ENCODE results near the gene SGPL1. TPM values are rescaled to one million over a fixed set of nuclear protein-coding genes. Genes with fewer than 3 reads are reported as not detected.
A peak's percentile ranks its signal among the peaks of the same experiment; 100 is the strongest.

The SGPL1 gene
- total RNA-seq, 1 experiment from 2014 or later, result 52.6 TPM

DNA sequence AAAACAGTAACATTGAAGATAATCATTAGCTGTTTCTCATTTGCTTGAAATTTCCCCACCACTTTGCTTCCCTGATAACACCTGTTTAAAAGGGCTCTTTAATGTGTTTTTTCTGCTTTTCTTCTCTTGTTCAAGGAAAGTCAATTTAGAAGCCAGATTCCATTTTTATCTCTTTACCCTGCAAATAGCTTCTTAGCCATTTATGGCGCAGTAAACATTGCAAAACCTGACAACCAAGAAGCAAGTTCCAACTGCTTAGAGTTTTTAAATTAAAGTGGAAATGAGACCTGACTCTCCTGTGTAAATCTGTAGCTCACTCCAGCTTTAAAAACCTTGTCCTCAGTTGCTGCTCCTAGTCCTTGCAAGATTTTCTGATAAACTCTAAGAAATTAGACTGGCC is 30.1 kb downstream of the SGPL1 start:
- Histone ChIP-seq H3T11ph (ENCODE audit: low read length) (no peak overlapping the region), H2BK120ac (ENCODE audit: low read depth, low read length, poor library complexity, severe bottlenecking) (no peak overlapping the region), H3K9ac (ENCODE audit: extremely low read depth, insufficient read length, low read length) (no peak overlapping the region), H4K5ac (ENCODE audit: insufficient read length, low read depth, low read length) (no peak overlapping the region), H4K20me1 (ENCODE audit: control insufficient read depth, insufficient read depth, insufficient read length) (no peaks in the 10 kb centered on the region), H3K79me1 (ENCODE audit: insufficient read depth, low read depth, low read length, poor library complexity, severe bottlenecking) (no peaks in the 10 kb centered on the region), H2BK20ac (ENCODE audit: low read depth, low read length, poor library complexity, severe bottlenecking) (no peak overlapping the region), H2BK12ac (ENCODE audit: insufficient read length, low read depth, low read length) (no peak overlapping the region), H4K8ac (replicated peaks; ENCODE audit: insufficient read length, low read depth, low read length) (no peak overlapping the region), H2AK5ac (ENCODE audit: insufficient read length, low read length) (no peak overlapping the region), H3K79me2 (ENCODE audit: insufficient read depth, low read length) (no peaks in the 10 kb centered on the region), H4K91ac (ENCODE audit: insufficient read length, low read depth, low read length) (no peak overlapping the region), H3K4me1 (ENCODE audit: insufficient read depth, low read length) (no peaks in the 10 kb centered on the region), H2BK5ac (ENCODE audit: insufficient read length, low read length) (no peak overlapping the region), H2AFZ (ENCODE audit: low read length) (no peak overlapping the region), H3K4ac (ENCODE audit: low read depth, low read length) (no peak overlapping the region), H3K56ac (ENCODE audit: insufficient read length, low read depth, low read length) (no peak overlapping the region), H3K27me3 (ENCODE audit: insufficient read depth, low read length) (no peaks in the 10 kb centered on the region), H3K23me2 (ENCODE audit: insufficient read length, low read depth, low read length, poor library complexity, severe bottlenecking) (no peaks in the 10 kb centered on the region), H3K14ac (ENCODE audit: insufficient read depth, low read length) (no peak overlapping the region), H3K27ac (ENCODE audit: insufficient read length, low read depth, low read length) (no peak overlapping the region), H2BK15ac (ENCODE audit: low read depth, low read length) (no peak overlapping the region), H3K18ac (ENCODE audit: insufficient read length, low read depth, low read length) (no peak overlapping the region), H3K23ac (ENCODE audit: insufficient read length, low read depth, low read length) (no peak overlapping the region), H3K4me2 (ENCODE audit: insufficient read depth, insufficient read length, low read length) (no peak overlapping the region), H3K9me3 (ENCODE audit: control insufficient read depth, low read depth, low read length) (no peaks in the 10 kb centered on the region)
- Mint-ChIP-seq H3K9me3 (no peaks in the 10 kb centered on the region), H3K27me3 (ENCODE audit: low read depth) (no peaks in the 10 kb centered on the region), H3K4me1 (no peaks in the 10 kb centered on the region), H3K36me3 (ENCODE audit: insufficient read depth in 1 of 3, low read depth in 3 of 3) (peaks cover 5 to 48% (median 45%) of the 10 kb centered on the region in 3 experiments; a peak in 6 of 7 replicates), H3K4me3 (no peak overlapping the region), H3K27ac (peak overlapping the region in 1 of 3 experiments; percentile 72; a peak in 1 of 7 replicates)
- no peak for DNase-seq
- WGBS (ENCODE audit: extremely low coverage, insufficient read length, low lambda C conversion rate), result no CpG with 5 or more reads among the region's 1 CpG
- TF ChIP-seq, protein P1, sequence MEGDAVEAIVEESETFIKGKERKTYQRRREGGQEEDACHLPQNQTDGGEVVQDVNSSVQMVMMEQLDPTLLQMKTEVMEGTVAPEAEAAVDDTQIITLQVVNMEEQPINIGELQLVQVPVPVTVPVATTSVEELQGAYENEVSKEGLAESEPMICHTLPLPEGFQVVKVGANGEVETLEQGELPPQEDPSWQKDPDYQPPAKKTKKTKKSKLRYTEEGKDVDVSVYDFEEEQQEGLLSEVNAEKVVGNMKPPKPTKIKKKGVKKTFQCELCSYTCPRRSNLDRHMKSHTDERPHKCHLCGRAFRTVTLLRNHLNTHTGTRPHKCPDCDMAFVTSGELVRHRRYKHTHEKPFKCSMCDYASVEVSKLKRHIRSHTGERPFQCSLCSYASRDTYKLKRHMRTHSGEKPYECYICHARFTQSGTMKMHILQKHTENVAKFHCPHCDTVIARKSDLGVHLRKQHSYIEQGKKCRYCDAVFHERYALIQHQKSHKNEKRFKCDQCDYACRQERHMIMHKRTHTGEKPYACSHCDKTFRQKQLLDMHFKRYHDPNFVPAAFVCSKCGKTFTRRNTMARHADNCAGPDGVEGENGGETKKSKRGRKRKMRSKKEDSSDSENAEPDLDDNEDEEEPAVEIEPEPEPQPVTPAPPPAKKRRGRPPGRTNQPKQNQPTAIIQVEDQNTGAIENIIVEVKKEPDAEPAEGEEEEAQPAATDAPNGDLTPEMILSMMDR (conservative IDR thresholded peaks at IDR 0.05), result no peak
